ENCODE measurements around the gene KCNJ12.

DNA sequence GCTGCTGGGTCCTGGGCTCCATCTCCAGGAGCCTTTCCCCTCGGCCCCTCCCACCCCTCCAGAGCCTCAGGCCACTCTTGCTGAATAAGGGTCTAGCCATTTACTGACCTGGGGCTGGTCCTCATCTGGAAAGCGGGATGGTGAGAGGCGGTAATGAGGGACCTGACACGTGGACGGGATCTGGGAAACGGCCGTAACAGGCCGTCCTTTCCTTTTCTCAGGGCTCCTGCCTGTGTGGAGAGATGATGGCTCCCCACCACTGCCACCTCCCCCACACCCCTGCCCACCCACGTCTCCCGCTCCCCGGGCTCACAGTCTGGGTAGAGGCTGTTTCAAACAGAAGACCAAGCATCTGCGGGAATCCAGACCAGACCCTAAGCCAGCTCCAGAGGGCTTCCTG is 20.6 kb upstream of the KCNJ12 start:
- TF ChIP-seq, protein P1, sequence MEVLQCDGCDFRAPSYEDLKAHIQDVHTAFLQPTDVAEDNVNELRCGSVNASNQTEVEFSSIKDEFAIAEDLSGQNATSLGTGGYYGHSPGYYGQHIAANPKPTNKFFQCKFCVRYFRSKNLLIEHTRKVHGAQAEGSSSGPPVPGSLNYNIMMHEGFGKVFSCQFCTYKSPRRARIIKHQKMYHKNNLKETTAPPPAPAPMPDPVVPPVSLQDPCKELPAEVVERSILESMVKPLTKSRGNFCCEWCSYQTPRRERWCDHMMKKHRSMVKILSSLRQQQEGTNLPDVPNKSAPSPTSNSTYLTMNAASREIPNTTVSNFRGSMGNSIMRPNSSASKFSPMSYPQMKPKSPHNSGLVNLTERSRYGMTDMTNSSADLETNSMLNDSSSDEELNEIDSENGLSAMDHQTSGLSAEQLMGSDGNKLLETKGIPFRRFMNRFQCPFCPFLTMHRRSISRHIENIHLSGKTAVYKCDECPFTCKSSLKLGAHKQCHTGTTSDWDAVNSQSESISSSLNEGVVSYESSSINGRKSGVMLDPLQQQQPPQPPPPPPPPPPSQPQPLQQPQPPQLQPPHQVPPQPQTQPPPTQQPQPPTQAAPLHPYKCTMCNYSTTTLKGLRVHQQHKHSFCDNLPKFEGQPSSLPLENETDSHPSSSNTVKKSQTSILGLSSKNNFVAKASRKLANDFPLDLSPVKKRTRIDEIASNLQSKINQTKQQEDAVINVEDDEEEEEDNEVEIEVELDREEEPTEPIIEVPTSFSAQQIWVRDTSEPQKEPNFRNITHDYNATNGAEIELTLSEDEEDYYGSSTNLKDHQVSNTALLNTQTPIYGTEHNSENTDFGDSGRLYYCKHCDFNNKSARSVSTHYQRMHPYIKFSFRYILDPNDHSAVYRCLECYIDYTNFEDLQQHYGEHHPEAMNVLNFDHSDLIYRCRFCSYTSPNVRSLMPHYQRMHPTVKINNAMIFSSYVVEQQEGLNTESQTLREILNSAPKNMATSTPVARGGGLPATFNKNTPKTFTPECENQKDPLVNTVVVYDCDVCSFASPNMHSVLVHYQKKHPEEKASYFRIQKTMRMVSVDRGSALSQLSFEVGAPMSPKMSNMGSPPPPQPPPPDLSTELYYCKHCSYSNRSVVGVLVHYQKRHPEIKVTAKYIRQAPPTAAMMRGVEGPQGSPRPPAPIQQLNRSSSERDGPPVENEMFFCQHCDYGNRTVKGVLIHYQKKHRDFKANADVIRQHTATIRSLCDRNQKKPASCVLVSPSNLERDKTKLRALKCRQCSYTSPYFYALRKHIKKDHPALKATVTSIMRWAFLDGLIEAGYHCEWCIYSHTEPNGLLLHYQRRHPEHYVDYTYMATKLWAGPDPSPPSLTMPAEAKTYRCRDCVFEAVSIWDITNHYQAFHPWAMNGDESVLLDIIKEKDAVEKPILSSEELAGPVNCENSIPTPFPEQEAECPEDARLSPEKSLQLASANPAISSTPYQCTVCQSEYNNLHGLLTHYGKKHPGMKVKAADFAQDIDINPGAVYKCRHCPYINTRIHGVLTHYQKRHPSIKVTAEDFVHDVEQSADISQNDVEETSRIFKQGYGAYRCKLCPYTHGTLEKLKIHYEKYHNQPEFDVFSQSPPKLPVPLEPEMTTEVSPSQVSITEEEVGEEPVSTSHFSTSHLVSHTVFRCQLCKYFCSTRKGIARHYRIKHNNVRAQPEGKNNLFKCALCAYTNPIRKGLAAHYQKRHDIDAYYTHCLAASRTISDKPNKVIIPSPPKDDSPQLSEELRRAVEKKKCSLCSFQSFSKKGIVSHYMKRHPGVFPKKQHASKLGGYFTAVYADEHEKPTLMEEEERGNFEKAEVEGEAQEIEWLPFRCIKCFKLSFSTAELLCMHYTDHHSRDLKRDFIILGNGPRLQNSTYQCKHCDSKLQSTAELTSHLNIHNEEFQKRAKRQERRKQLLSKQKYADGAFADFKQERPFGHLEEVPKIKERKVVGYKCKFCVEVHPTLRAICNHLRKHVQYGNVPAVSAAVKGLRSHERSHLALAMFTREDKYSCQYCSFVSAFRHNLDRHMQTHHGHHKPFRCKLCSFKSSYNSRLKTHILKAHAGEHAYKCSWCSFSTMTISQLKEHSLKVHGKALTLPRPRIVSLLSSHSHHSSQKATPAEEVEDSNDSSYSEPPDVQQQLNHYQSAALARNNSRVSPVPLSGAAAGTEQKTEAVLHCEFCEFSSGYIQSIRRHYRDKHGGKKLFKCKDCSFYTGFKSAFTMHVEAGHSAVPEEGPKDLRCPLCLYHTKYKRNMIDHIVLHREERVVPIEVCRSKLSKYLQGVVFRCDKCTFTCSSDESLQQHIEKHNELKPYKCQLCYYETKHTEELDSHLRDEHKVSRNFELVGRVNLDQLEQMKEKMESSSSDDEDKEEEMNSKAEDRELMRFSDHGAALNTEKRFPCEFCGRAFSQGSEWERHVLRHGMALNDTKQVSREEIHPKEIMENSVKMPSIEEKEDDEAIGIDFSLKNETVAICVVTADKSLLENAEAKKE (CRISPR knock-in tag; IDR thresholded peaks at IDR 0.05) = no peak
- TF ChIP-seq, protein P2, sequence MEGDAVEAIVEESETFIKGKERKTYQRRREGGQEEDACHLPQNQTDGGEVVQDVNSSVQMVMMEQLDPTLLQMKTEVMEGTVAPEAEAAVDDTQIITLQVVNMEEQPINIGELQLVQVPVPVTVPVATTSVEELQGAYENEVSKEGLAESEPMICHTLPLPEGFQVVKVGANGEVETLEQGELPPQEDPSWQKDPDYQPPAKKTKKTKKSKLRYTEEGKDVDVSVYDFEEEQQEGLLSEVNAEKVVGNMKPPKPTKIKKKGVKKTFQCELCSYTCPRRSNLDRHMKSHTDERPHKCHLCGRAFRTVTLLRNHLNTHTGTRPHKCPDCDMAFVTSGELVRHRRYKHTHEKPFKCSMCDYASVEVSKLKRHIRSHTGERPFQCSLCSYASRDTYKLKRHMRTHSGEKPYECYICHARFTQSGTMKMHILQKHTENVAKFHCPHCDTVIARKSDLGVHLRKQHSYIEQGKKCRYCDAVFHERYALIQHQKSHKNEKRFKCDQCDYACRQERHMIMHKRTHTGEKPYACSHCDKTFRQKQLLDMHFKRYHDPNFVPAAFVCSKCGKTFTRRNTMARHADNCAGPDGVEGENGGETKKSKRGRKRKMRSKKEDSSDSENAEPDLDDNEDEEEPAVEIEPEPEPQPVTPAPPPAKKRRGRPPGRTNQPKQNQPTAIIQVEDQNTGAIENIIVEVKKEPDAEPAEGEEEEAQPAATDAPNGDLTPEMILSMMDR (conservative IDR thresholded peaks at IDR 0.05; ENCODE audit: low read depth in 2 of 2) = no peak
- TF ChIP-seq POLR2AphosphoS5 (IDR thresholded peaks at IDR 0.05; ENCODE audit: low read depth) (no peak), EZH2 (IDR thresholded peaks at IDR 0.05; ENCODE audit: low read depth, unreplicated experiment) (no peak), CREB1 (CRISPR knock-in tag; IDR thresholded peaks at IDR 0.05; ENCODE audit: low read depth) (no peak), EZH2phosphoT487 (IDR thresholded peaks at IDR 0.05; ENCODE audit: unreplicated experiment) (no peak), JUNB (IDR thresholded peaks at IDR 0.05; ENCODE audit: unreplicated experiment) (no peak), NANOG (IDR thresholded peaks at IDR 0.05; ENCODE audit: borderline replicate concordance) (no peak)
- TF ChIP-seq, protein P3, sequence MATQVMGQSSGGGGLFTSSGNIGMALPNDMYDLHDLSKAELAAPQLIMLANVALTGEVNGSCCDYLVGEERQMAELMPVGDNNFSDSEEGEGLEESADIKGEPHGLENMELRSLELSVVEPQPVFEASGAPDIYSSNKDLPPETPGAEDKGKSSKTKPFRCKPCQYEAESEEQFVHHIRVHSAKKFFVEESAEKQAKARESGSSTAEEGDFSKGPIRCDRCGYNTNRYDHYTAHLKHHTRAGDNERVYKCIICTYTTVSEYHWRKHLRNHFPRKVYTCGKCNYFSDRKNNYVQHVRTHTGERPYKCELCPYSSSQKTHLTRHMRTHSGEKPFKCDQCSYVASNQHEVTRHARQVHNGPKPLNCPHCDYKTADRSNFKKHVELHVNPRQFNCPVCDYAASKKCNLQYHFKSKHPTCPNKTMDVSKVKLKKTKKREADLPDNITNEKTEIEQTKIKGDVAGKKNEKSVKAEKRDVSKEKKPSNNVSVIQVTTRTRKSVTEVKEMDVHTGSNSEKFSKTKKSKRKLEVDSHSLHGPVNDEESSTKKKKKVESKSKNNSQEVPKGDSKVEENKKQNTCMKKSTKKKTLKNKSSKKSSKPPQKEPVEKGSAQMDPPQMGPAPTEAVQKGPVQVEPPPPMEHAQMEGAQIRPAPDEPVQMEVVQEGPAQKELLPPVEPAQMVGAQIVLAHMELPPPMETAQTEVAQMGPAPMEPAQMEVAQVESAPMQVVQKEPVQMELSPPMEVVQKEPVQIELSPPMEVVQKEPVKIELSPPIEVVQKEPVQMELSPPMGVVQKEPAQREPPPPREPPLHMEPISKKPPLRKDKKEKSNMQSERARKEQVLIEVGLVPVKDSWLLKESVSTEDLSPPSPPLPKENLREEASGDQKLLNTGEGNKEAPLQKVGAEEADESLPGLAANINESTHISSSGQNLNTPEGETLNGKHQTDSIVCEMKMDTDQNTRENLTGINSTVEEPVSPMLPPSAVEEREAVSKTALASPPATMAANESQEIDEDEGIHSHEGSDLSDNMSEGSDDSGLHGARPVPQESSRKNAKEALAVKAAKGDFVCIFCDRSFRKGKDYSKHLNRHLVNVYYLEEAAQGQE (IDR thresholded peaks at IDR 0.05; ENCODE audit: unreplicated experiment) = no peak

Data from GM23338 (cell line).